Ishikawa (cell line): Measurements from ENCODE around the gene ZNF423.

ENCODE experiments used
- CEBPB ChIP-seq: IDR thresholded peaks from 2 replicates; pipeline ENCODE4 v1.6.1; 2012
- CREB1 ChIP-seq: IDR thresholded peaks from 2 replicates; pipeline ENCODE4 v1.6.1; 2012; ENCODE audit warnings: low read depth
- EGR1 ChIP-seq: IDR thresholded peaks from 2 replicates; pipeline ENCODE4 v1.6.1; 2012
- EP300 ChIP-seq: IDR thresholded peaks from 2 replicates; pipeline ENCODE4 v1.6.1; 2012; ENCODE audit warnings: borderline replicate concordance
- FOXM1 ChIP-seq: IDR thresholded peaks from 2 replicates; pipeline ENCODE4 v1.6.1; 2012; ENCODE audit warnings: low read depth, borderline replicate concordance
- MAX ChIP-seq: IDR thresholded peaks from 2 replicates; pipeline ENCODE4 v1.6.1; 2012
- NFIC ChIP-seq: IDR thresholded peaks from 2 replicates; pipeline ENCODE4 v1.6.1; 2012
- RAD21 ChIP-seq: IDR thresholded peaks from 2 replicates; pipeline ENCODE4 v1.6.1; 2012; ENCODE audit warnings: low read depth
- REST ChIP-seq: IDR thresholded peaks from 2 replicates; pipeline ENCODE4 v1.6.1; 2012; ENCODE audit warnings: low read depth, mild to moderate bottlenecking
- TAF1 ChIP-seq: IDR thresholded peaks from 2 replicates; pipeline ENCODE4 v1.6.1; 2012; ENCODE audit warnings: low read depth, mild to moderate bottlenecking
- TCF12 ChIP-seq: IDR thresholded peaks from 2 replicates; pipeline ENCODE4 v1.6.1; 2012; ENCODE audit warnings: low read depth
- TEAD4 ChIP-seq: IDR thresholded peaks from 2 replicates; pipeline ENCODE4 v1.6.1; 2012
- YY1 ChIP-seq: IDR thresholded peaks from 2 replicates; pipeline ENCODE4 v1.6.1; 2012; ENCODE audit warnings: low read depth
- ZBTB7A ChIP-seq: IDR thresholded peaks from 2 replicates; pipeline ENCODE4 v1.6.1; 2012; ENCODE audit warnings: low read depth
- TF ChIP-seq, protein P1 (sequence below): IDR thresholded peaks from 2 replicates; pipeline ENCODE4 v1.6.1; 2012

ZNF423 gene

DNA sequence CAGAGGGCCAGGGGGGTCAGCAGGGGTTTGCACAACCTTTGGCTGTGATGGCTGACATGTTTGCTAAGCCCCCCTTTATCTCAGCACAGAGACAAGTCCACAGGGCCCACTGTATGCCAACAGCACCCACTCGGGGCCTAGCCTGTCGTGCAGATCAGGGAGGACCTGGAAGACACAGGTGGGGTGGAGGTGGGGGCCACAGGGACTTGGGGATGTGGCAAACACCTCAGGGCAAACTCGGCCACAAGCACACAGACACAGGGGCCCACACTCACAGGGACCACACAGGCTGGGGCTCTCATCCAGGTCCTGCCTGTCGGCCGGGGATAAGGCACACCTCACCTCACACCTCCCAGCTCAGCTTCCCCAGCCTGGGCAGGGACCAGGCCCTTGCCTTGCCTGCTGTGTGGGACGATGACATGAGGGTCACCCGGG is 394.4 kb downstream of the ZNF423 start:
- TF ChIP-seq TCF12 (no peak), CREB1 (no peak), REST (no peak), MAX (no peak), NFIC (no peak), CEBPB (no peak), EGR1 (no peak), EP300 (no peak), ZBTB7A (no peak), FOXM1 (no peak)
- TF ChIP-seq, protein P1, sequence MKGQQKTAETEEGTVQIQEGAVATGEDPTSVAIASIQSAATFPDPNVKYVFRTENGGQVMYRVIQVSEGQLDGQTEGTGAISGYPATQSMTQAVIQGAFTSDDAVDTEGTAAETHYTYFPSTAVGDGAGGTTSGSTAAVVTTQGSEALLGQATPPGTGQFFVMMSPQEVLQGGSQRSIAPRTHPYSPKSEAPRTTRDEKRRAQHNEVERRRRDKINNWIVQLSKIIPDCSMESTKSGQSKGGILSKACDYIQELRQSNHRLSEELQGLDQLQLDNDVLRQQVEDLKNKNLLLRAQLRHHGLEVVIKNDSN = no peak

DNA sequence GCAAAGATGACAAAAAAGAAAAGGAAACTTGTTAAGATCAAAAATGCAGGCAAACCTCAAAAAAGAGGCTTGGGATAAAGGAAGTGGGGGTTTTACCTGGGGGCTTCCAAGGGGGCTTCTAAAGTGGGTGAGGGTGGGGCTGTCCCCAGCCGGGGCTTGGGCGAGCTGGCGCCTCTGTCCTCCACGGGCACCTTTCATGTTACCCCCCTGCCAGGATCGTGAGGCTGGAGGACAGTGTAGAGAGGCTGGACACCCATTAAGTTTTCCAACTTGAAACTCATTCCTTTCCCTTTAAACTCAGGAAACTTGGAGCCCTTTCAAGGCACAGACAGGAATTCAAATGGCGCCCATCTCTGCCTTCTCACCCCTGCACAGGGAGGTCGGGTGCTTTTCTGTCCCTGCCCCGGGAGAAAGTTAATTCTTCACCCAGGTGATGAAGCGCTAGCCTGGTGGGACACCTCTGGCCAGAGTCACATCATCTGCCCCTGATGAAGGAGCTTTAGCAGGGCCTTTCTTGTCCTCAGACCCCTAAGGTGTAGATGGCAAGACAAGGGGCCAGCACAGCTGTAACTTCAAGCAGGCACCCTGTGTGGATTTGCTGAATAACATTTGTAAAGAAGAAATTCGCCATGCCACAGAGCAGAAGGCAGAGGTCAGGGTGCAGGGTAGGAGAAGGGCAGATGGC is 395.0 kb downstream of the ZNF423 start:
- TF ChIP-seq TEAD4 = no peak
- TF ChIP-seq REST = no peak
- TF ChIP-seq TCF12 = no peak
- TF ChIP-seq FOXM1 = no peak
- no peak for TF ChIP-seq EP300
- TF ChIP-seq, protein P1 = no peak
- TF ChIP-seq ZBTB7A = no peak
- TF ChIP-seq EGR1 = no peak
- no peak for TF ChIP-seq YY1
- TF ChIP-seq MAX = no peak

DNA sequence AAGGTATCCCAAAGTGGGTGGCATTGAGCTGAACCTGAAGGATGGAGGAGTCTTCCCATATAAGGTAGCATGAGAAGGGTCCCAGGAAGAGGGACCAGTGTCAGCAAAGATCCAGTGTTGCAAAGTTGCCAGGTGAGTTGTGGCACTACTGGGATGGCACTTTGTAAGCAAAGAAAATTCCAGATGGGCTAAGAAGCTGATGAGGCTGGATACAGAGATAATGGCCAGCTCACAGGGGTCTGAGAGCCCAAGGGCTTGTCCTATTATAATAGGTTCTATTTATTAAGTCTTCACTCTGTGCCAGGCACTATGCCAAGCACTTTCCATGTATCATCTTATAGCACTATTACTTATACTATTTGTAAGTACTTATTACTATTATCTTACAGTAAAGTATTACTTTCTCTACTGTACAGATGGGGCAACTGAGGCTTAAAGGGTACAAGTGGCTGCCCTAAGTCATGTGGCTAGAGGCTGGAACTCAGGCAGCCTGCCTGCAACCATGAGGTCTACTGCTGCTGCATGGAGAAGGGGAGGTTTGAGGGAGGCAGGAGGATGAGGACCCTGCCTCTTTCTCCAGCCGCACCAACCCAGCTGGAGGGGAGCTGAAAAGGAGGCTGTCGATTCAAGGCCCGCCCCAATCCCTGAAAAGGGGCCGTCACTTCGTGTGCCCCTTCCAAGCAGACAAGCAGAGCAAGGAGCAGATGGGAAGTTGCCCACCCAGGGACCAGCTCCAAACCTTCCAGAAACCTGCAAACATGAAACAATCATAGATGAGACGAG is 395.8 kb downstream of the ZNF423 start:
- TF ChIP-seq CREB1 (no peak), FOXM1 (no peak), NFIC (no peak), EP300 (no peak), REST (no peak), YY1 (no peak), TEAD4 (no peak), TCF12 (no peak), CEBPB (no peak), MAX (no peak), TAF1 (no peak), EGR1 (no peak), RAD21 (no peak), ZBTB7A (no peak)
- TF ChIP-seq, protein P1 = no peak
